GM21367 (cell line): ENCODE data around the gene ATG2B.

Source experiments
- ATAC-seq: cut with Tn5 transposase; IDR thresholded peaks from one replicate; pipeline ENCODE4 v1.9.1; 2021; ENCODE audit not compliant: unreplicated experiment

The ATG2B gene

DNA sequence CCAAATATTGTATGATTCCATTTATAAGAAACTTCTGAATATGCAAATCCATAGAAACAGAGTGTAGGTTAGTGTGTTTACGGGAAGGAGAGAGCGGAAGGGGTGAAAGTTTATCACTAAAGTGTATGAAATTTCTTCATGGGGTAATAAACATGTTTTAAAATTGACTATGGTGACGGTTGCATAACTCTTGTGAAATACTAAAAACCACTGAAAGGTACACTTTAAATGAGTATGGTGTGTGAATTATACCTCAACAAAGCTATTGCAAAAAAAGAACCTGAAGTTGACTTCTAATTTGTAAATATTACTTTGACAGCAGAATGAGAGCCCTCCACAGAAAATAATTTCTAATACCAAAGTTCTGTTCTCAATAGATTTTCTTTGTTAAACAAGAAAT lies 47.1 kb downstream of the ATG2B start:
- no peak for ATAC-seq

DNA sequence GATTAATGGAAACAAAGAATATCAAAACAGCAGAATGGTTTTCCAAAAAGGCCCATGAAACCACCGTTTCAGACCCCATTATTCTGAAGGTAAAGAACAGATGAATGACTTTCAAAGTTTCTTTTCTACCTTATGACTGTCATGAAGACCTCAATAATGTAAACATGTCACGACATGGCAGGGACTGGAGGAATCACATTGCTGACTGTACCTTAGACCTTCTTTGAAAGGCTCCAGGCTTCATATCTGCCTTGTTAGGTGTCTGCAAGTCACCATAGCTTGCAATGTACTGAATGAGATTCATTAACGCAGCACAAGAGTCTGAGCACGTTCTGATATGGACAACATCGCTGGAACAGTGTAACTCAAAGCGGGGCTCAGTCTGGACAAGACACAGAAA lies 52.2 kb downstream of the ATG2B start:
- no peak for ATAC-seq

DNA sequence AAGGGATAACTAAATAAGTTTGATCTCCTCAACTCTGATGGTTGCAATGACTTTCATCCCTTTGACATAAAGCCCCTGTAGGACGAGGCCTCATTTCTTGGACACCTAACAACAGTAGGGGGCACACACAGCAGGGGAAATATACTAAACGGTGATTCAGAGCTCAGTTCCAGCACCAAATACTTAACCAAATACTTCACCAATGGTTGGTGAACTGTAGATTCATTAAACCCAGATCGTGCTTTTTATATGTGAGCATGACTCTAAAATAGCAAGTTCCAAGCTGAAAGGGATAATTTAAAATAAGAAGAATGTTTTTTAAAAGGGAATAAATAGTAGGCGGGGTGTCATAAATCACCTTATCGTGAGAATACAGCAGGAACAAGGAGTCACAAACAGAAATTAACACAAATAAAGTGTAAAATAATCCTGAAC lies 53.2 kb downstream of the ATG2B start:
- no peak for ATAC-seq

DNA sequence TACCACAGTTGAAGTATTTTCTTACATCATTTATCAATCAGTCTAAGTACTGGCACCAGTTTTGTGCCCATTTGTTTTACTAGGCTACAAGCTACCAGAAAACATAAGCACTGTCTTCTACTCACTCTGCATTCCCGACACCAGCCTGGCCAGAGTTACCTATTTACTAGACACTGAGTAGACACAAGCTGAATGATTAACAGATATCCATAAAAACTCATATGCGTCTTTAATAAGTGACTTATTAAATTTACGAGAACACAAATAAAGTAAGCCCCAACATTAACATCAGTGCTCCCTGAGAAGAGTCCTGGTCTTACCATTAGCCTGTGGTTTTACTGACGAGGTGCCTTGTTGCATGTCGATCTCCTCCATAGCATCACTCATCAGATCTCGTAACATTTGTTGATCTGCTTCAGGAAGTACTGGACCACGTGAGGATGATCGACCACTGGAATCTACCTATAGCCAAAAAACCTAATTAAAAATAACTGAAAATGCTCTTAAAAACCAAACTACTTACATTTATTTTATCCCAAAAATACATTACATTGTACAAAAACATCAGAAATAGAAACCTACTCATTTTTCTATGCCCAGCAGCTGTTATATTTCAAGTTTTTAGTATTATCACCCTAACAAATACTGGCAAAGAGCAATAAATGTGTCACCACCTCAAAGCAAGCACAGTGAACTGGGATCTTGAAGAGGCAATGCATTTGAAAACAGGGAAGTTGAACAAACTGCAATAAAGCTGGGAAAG lies 53.8 kb downstream of the ATG2B start:
- no peak for ATAC-seq

DNA sequence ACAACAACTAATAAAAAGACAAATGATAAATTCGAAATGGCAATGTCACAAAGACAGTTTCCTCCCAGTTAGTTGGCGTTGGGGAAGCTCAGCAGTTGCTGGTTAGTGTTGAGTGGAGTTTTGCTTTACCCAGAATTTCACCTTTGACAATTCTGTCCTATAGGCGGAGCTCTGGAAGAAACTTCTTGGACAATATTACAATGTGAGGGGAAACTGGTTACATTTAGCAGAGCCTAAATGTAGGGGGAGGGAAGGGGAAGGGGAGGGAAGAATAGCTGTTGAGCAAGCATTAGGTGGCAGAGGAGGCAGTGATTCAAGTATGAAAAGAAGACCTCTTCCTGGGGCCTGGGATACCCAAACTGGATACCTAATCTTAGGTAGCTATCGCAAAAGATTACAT lies 55.7 kb downstream of the ATG2B start:
- ATAC-seq: no peak

DNA sequence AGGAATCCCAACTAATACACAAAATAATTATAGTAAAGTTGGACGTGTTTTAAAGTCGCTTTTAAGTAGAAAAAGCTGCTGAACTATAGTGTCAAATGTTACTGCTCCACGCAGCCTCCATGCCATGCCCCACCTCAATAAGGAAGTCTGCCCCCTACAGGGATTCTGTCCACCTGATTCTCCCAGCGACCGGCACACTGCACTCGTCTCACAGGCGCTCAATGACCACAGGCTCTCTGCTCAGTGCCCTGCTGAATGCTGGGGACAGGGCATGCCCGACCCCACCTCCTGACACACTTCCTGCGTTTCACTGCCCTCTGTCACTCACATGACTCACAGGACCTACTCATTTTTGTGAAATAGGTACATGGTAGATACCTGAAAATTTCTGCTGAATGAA lies 58.2 kb downstream of the ATG2B start:
- no peak for ATAC-seq

DNA sequence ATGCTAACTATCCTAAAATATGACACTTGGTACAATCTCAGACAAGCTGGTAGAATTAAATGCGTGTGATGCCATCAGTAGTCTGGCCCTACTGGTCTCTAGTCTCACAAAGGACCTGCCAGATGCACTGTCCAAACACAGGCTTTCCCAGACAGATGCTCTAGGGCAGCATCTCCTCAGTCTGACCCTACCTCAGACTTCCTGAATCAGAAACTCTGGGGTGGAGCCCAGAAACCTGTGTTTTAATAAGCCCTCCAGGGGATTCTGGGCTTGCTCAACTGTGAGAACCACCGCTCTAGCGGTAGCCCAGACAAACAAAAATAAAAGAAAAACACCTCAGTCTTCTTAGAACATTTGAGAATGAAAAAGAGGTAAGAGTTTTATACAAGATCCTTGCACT lies 59.2 kb downstream of the ATG2B start:
- no peak for ATAC-seq

DNA sequence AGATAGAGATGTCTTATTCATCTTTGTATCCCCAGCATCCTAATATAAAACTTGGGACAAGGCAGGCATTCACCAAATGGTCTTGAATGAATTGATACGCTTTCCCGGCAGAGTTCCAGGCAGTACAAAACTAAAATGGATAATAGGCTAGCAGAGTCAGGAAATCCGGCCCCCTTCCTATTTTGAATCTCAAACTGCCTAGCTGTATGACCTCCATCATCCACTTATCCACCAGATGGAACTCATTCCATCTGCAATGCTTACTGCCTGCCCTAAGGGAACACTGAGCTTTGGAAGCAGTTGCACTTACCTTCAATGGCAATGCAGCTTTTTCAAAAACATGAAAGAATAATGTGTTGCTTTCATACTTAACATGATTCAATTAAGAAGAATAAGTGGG lies 63.7 kb downstream of the ATG2B start:
- ATAC-seq: no peak

DNA sequence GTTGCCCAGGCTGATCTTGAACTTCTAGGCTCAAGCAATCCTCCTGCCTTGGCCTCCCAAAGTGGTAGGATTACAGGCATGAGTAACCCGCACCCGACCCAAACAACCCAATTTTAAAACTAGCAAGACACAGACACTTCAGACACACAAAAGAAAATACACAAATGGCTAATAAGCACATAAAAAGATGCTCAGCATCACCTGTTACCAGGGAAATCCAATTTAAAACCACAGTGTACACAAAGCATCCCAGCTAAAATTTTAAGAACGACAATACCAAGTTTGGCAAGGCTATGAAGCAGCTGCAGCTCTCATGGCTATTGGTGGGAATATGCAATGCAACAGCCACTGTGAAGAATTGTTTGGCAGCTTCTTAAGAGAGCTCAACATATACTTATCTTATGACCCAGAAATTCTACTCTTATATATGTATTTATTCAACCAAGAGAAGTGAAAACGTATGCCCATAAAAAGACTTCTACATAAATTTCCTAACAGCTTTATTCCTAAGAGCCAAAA lies 65.1 kb downstream of the ATG2B start:
- no peak for ATAC-seq

DNA sequence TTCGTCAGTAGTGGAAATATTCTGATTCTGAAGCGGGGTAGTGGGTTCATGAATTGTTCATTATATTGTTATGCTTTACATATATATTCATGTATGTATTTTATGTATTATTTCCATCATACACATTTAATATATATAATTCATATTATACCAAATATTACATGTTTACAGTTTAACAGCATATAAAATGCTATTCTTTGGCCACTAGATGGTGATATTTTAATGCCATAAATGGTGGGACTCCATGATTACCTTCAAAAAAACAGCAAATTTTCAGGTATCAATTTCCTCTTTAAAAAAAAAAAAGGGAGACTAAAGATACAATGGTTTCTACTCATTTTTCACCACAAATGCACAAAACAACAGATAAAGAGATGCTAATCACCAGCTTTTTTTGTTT lies 66.1 kb downstream of the ATG2B start:
- ATAC-seq: no peak

DNA sequence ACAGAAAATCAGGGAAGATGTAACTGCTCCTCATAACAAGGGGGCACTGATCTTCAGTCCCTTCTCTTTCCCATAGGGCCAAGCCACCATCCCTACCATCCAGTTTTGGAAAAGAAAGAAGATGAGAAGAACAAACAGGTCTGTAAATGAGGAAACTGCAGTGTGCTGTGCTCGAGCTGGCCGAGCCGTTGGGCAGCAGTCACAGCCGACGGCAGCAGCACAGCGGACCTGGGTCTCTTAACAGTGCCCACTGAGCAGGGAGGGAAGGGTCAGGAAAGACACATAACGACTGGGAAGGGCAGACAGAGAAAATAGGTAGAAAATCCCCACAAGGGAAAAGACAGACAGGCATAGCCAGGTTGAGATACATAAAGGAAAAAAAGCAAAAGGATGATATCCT lies 68.9 kb downstream of the ATG2B start:
- ATAC-seq: no peak

DNA sequence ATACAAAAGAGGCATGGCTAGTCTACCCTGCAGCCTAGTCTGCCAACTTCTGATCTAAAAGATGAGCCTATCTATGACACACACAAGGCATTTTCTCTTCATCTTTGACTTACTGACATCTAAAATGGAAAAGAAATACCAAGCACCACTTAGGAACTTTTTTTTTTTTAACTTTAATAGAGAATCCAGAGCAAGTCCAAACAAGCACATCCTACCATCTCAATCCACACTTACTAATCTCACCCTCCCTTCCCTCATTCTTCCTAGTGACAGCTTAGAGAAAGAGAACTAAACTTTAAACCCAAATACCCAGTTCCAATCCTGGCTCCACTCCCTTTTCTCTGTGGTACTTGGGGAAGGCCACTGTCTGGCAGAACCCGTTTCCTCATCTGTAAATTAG lies 75.3 kb downstream of the ATG2B start:
- ATAC-seq: no peak

DNA sequence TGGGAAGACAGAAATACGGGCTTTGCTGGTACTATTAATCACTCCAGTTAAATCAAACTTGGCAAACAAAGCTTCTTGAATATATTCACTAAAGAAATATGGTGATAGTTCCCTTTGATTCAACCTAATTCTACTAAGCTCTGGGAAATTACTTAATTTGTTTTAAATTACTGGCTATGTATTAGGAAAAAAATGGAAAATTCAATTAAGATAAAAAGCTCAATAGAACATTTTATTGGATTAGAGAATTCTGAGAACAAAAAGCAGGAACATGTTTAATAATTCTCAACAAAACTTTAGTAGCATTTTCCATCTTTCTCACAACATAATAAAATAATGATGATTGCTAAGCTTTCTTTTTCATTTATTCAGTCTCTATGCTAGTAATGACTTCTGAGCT lies 76.9 kb downstream of the ATG2B start:
- no peak for ATAC-seq

DNA sequence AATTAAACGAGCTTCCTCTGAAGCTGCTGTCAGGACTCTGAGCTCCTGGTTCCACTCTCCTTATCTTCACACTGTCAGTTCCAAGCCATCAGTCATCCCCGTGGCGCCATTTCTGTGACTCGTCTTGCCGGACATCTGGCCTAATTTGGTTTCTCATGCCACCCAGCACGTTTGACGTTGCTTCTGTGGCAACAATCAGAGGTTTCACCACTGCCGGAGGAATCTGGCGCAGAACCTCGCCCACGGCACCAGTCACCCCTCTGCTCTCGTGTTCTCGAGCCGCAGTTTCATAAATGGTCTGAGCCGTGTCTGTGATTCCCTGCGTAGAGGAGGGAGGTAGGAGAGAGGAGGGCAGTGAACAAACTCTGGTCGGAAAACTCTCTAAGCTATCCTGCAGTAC lies 77.5 kb downstream of the ATG2B start:
- ATAC-seq: no peak

DNA sequence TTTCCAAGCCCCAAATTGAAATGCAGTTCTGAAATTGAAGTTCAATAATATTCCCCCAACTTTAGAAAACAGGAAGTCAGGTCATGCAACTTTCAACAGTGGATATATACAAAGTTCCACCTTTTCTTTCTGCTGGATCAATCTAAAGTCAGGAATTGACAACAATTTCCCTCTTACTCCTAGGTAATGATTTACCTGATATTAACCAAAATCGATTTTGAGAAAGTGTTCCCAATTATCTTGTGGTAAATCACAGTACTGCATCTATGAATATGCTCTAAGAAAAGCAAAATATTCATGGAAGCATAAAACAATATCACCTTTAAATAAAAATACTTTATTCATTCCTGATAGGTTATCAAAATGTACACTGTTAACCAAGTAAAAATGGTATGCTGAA lies 78.7 kb downstream of the ATG2B start:
- ATAC-seq: no peak

DNA sequence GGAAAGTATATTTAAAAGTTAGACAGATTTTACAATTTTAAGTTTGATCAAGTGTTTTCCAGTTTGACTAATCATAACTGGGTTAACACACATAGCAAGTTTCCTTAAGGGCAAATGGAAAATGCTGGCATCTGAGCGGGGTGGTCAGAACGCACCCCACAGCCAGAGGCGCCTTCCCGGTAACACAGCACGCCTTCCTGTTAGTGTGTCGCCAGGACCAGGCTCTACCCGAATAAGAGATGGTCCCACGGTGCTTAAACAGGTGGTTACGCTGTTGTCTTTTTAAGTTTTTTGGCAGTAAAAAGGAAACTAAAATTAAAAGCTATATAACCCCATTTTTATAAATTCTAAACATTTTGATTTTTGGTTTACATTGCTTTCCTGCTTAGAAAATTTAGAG lies 79.1 kb downstream of the ATG2B start:
- ATAC-seq: no peak

DNA sequence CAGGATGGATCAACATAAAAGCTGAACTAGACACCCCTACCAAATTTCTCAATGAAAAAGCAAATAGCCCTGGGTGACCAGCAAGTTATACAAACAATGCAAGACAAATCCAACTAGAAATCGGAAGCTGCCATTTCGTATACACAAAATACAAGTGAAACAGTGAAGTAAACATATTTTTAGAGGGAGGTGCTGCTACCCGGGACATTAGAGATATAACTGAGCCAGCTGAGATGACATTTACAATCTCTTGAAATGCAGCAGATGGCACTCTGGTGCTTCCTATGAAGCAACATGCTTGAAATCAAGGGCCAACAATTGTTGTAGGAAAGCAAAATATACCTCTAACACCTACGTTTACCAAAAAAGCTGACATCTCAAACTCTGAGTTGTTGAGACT lies 81.7 kb downstream of the ATG2B start:
- ATAC-seq: no peak

DNA sequence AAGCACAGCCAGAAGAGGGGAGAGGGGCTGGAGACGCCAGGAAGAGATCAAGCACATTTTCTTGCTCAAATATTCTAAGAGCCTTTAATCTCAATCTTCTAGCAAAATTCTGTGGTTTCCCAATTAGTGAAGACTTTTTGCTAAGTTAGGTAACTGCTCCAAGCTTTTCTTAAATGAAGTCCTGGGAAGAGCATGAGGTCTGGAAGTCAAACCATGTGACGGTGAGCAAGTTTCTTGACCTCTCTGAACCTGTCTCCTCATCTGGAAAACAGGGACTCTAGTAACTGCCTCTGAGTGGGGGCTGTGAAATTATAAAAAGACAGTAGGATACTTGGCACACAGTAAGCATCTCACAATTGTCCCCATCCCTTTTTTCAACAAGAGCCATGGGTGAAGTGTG lies 83.0 kb downstream of the ATG2B start:
- ATAC-seq: no peak

DNA sequence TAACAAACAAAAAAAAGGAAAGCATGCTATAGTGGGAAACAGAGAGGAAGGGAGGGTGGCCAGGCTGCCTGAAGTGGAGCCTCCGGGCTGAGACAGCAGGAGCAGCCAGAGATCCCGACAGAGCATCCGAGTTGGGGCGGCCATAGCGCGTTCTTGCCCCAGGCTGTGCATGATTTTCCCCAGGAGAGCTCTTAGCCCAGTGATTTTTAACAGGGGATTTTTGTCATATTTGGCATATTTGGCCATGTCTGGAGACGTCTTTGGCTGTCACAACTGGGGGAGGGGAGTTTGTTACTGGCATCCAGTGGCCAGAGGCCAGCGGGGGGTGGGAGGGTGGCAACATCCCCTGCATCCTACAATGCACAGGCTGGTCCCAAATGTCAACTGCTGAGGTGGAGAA lies 83.6 kb downstream of the ATG2B start:
- ATAC-seq: no peak

DNA sequence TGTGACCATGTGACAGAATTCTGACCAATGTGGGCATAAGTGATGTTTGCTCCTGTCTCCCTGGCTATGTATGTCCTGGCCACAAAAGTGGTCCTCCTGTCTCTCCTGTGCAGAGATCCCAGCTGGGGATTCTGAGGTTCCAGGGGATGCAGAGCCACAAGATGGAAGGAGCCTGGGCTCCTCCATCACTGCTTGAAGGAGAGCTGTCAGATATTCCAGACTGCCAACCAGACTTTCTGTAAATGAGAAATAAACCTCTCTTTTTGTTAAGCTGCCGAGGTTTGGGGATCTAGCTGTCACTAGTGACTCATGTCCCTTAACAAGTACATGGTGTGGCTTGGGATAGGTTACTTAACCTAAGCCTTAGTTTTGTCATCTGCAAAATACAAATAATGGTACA lies 85.3 kb downstream of the ATG2B start:
- no peak for ATAC-seq

DNA sequence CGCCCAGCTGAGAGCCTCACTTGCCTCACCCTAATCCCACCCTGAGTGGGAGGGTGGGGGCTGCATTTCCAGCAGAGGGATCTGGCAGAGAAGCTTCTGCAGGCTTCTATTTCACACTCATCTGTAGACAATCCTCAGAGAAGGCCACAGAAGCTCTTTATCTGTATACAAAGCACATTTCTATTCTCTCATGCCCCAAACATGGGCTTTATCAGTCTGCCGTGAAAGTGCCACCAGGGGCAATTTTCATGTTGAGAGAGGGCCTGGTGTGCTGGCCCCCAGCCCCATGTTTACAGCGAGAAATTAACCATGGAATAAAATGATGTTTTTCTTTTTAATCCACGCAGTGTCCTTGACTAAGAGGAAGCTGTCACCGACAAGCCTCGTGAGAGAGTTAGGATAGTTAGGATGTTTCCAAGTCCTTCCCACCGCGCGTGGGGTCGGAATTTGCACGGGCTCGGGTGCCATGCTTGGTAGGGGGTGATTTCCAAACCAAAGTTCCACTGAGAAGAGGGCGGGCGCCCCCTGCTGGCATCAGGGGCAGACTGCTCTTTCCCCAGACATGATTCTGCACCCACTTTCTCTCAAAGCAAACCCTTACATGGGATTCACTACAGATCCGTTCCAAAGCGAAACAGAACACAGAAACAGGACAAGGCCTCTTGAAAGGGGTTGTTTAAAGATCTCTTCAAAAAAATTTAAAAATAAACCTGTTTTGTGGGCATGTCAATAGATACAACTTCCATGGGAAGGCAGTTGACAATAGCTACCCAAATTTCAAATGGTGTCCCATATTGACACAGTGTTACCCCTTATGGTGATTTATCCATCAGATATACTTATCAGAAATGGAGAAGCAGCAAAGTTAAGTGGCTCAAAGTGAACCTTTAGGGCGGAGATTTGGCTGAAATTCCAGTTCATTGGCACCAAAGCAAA lies 87.7 kb downstream of the ATG2B start:
- ATAC-seq: no peak

DNA sequence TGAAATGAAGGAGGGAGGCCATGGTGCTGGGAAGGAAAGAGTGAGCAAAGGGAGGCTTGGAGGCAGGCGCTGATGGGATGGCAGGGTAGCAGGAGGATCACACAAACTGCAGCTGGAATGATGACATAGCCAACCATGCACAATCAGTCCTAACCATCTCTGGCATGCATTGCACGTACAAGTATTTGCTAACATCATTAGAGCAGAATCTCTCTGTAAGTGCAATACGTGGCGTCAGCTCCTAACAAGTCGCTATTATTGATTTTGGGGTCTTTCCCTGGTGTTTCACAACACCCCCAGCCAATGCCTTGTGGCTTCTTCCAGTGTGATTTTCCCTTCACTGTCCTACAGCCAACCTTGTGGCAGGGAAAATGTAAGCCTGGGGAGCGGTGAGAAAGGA lies 88.6 kb downstream of the ATG2B start:
- no peak for ATAC-seq
